Natural killer cell (primary cell): ENCODE measurements around the gene GRIA3. TPM values are rescaled to one million over a fixed set of nuclear protein-coding genes. Genes with fewer than 3 reads are reported as not detected.

ENCODE experiments used
- ATAC-seq, 3 donors: fragments of 150-1000 bp in 2 of 3; fragments of 200-7000 bp in 1 of 3; cut with Tn5 transposase; 1 replicate in 1 of 3; 2 replicates in 2 of 3; pipeline ENCODE4 v1.10.0; 2021; ENCODE audit warnings: mild to moderate bottlenecking in 2 of 3, moderate library complexity in 2 of 3
- DNase-seq, 2 donors: peaks; one replicate each; pipeline versions ENCODE4 v3.0.0 to v3.0.0-alpha.2; 2013 to 2021; ENCODE audit warnings: mixed read lengths in 1 of 2
- H3K27ac ChIP-seq: one replicate; pipeline ENCODE4 v1.5.1; 2013; ENCODE audit warnings: mild to moderate bottlenecking, low read length
- H3K27me3 ChIP-seq: one replicate; pipeline ENCODE4 v1.6.1; 2013; ENCODE audit warnings: low read length; ENCODE audit not compliant: control insufficient read depth, insufficient read depth
- H3K36me3 ChIP-seq: one replicate; pipeline ENCODE4 v1.6.1; 2013; ENCODE audit warnings: low read length; ENCODE audit not compliant: control insufficient read depth, insufficient read depth
- H3K4me1 ChIP-seq: one replicate; pipeline ENCODE4 v1.6.1; 2013; ENCODE audit warnings: low read length; ENCODE audit not compliant: control insufficient read depth, insufficient read depth
- H3K4me3 ChIP-seq: one replicate; pipeline ENCODE4 v1.5.1; 2013; ENCODE audit warnings: low read length
- H3K9me3 ChIP-seq: one replicate; pipeline ENCODE4 v1.6.1; 2013; ENCODE audit warnings: low read length; ENCODE audit not compliant: control insufficient read depth, insufficient read depth
- H3K27ac Mint-ChIP-seq, 2 donors: one replicate each; pipeline ENCODE4 v1.8.0; 2022; ENCODE audit warnings: mild to moderate bottlenecking in 2 of 2, mixed read lengths in 2 of 2, moderate library complexity in 1 of 2
- H3K27me3 Mint-ChIP-seq, 2 donors: one replicate each; pipeline ENCODE4 v1.8.0; 2022; ENCODE audit warnings: low read depth in 2 of 2, mixed read lengths in 2 of 2
- H3K36me3 Mint-ChIP-seq: one replicate; pipeline ENCODE4 v1.8.0; 2022; ENCODE audit warnings: mixed read lengths
- H3K4me1 Mint-ChIP-seq, 2 donors: one replicate each; pipeline ENCODE4 v1.8.0; 2022; ENCODE audit warnings: mixed read lengths in 2 of 2
- H3K4me3 Mint-ChIP-seq: one replicate; pipeline ENCODE4 v1.8.0; 2022; ENCODE audit warnings: mild to moderate bottlenecking, moderate library complexity, mixed read lengths
- H3K9me3 Mint-ChIP-seq, 2 donors: one replicate each; pipeline ENCODE4 v1.8.0; 2022; ENCODE audit warnings: mixed read lengths in 2 of 2
- WGBS: methylation state at CpG from one replicate; pipeline ENCODE4 v1.1.7; 2013; ENCODE audit warnings: missing lambda C conversion rate; ENCODE audit not compliant: insufficient coverage; 5-methylcytosine and 5-hydroxymethylcytosine counted together
- intact Hi-C: fragments of 100-400 bp; cut with micrococcal nuclease; formaldehyde crosslinking; loops from one replicate; pipeline ENCODE4 v1.14.2; 2022
- total RNA-seq, 4 donors: library from RNA; stranded (reverse); fragments of 120-200 nt in 1 of 4; gene quantifications; one replicate each; pipeline versions ENCODE4 v1.2.3 to v1.2.4, GENCODE V29; 2013 to 2022
- TF ChIP-seq, protein P1 (sequence below): fragments of 200-600 bp; IDR thresholded peaks from one replicate; pipeline ENCODE4 v1.8.0; 2022; ENCODE audit warnings: antibody characterized with exemption

The GRIA3 gene
- total RNA-seq, 3 donors from 2014 or later (not counting 1 experiment from before 2014, with no cell fraction given), result not detected

DNA sequence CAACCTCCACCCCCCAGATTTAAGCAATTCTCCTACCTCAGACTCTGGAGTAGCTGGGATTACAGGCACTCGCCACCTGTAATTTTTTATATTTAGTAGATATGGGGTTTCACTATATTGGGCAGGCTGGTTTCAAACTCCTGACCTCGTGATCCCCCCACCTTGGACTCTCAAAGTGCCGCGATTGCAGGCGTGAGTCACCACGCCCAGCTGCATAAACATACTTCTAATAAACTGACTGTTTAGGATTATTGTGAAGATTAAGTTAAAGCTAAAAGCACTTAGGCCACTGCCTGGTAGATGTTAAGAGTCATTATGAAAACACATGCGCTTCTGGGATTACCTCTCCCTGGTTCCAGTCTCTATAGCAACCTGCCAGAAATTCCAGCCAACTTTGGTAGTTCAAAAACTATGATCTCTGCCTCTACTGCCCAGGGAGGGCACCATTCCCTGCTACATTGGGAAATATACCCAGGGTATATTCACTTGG lies 30.2 kb upstream of the GRIA3 start:
- intact Hi-C loops, result no loop called here

GRCh38 chrX:123155327-123155726 lies 28.8 kb upstream of the GRIA3 start:
- no peaks in the 10 kb centered on the region for H3K27me3 ChIP-seq
- H3K4me1 Mint-ChIP-seq, result no peaks in the 10 kb centered on the region
- WGBS, result 73% methylated on average over 1 of the region's 1 CpG
- ATAC-seq (no peak), DNase-seq (no peak)
- no peaks in the 10 kb centered on the region for H3K9me3 ChIP-seq
- TF ChIP-seq, protein P1, sequence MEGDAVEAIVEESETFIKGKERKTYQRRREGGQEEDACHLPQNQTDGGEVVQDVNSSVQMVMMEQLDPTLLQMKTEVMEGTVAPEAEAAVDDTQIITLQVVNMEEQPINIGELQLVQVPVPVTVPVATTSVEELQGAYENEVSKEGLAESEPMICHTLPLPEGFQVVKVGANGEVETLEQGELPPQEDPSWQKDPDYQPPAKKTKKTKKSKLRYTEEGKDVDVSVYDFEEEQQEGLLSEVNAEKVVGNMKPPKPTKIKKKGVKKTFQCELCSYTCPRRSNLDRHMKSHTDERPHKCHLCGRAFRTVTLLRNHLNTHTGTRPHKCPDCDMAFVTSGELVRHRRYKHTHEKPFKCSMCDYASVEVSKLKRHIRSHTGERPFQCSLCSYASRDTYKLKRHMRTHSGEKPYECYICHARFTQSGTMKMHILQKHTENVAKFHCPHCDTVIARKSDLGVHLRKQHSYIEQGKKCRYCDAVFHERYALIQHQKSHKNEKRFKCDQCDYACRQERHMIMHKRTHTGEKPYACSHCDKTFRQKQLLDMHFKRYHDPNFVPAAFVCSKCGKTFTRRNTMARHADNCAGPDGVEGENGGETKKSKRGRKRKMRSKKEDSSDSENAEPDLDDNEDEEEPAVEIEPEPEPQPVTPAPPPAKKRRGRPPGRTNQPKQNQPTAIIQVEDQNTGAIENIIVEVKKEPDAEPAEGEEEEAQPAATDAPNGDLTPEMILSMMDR, result no peak
- H3K27me3 Mint-ChIP-seq, result no peaks in the 10 kb centered on the region
- no peak overlapping the region for H3K27ac ChIP-seq
- H3K9me3 Mint-ChIP-seq, result peaks cover 2 to 3% of the 10 kb centered on the region in 2 donors
- H3K4me1 ChIP-seq, result no peaks in the 10 kb centered on the region
- H3K4me3 ChIP-seq, result no peak overlapping the region
- H3K4me3 Mint-ChIP-seq, result no peak overlapping the region
- no peak overlapping the region for H3K27ac Mint-ChIP-seq
- H3K36me3 ChIP-seq, result no peaks in the 10 kb centered on the region
- intact Hi-C loops, result no loop called here
- H3K36me3 Mint-ChIP-seq, result no peaks in the 10 kb centered on the region

More for the DNA sequence above, 30.2 kb upstream of the GRIA3 start:
- Histone ChIP-seq H3K27me3 (no peaks in the 10 kb centered on the region), H3K9me3 (no peaks in the 10 kb centered on the region), H3K27ac (no peak overlapping the region), H3K36me3 (no peaks in the 10 kb centered on the region), H3K4me1 (no peaks in the 10 kb centered on the region), H3K4me3 (no peak overlapping the region)
- DNase-seq (no peak), ATAC-seq (no peak)
- Mint-ChIP-seq H3K27ac (no peak overlapping the region), H3K27me3 (no peaks in the 10 kb centered on the region), H3K4me3 (no peak overlapping the region), H3K9me3 (peaks cover 0 to 3% of the 10 kb centered on the region in 2 donors), H3K4me1 (no peaks in the 10 kb centered on the region), H3K36me3 (no peaks in the 10 kb centered on the region)
- WGBS, result 80% methylated on average over 1 of the region's 7 CpGs
- TF ChIP-seq, protein P1, result no peak

DNA sequence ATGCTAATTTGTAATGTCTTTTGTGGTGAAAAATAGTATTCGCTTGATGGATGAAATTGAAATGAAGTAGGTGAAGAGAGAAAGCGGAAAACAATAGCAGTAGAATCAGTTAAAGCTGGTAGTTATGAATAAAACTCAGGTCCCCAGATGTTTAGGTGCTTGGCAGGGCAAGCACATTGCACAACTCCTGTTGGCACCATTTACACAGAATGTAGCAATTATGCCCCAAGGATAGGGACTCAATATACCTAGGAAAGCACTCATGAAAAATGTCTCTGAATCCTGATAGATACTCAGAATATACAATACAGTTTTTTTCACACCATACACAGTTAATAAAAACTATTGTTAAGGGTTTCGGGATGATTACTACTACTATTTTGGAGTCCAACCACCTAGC lies 26.5 kb upstream of the GRIA3 start:
- H3K36me3 ChIP-seq, result no peaks in the 10 kb centered on the region
- 100% methylated on average over 1 of the region's 3 CpGs for WGBS
- no peak overlapping the region for H3K27ac Mint-ChIP-seq
- H3K4me3 ChIP-seq, result no peak overlapping the region
- TF ChIP-seq, protein P1, result no peak
- ATAC-seq (no peak), DNase-seq (no peak)
- H3K4me3 Mint-ChIP-seq, result no peak overlapping the region
- no peaks in the 10 kb centered on the region for H3K36me3 Mint-ChIP-seq
- peaks cover 0 to 2% of the 10 kb centered on the region in 2 donors for H3K9me3 Mint-ChIP-seq
- H3K4me1 Mint-ChIP-seq, result no peaks in the 10 kb centered on the region
- intact Hi-C loops, result no loop called here
- H3K27me3 Mint-ChIP-seq, result no peaks in the 10 kb centered on the region
- no peaks in the 10 kb centered on the region for H3K9me3 ChIP-seq
- H3K4me1 ChIP-seq, result no peaks in the 10 kb centered on the region
- no peaks in the 10 kb centered on the region for H3K27me3 ChIP-seq
- H3K27ac ChIP-seq, result no peak overlapping the region

DNA sequence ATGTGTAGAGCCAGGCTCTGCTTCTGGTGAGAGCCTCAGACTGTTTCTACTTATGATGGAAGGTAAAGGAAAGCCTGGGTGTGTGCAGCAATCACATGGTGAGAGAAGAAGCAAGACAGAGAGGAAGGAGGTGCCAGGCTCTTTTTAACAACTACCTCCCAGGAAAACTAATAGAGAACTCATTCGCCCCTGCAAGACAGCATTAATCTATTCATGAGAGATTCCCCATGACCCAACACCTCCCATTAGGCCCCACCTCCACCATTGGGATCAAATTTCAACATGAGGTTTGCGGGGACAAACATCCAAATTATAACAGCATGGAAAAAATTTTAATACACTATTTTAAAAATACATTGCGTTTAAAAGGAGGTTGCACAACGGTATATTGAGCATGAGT lies 24.7 kb upstream of the GRIA3 start:
- Mint-ChIP-seq H3K4me3 (no peak overlapping the region), H3K36me3 (no peaks in the 10 kb centered on the region), H3K4me1 (no peaks in the 10 kb centered on the region), H3K27me3 (no peaks in the 10 kb centered on the region), H3K9me3 (peaks cover 0 to 2% of the 10 kb centered on the region in 2 donors), H3K27ac (no peak overlapping the region)
- no peak overlapping the region for H3K27ac ChIP-seq
- ATAC-seq (no peak), DNase-seq (no peak)
- no peaks in the 10 kb centered on the region for H3K4me1 ChIP-seq
- H3K9me3 ChIP-seq, result no peaks in the 10 kb centered on the region
- intact Hi-C loops, result no loop called here
- no peak overlapping the region for H3K4me3 ChIP-seq
- H3K27me3 ChIP-seq, result no peaks in the 10 kb centered on the region
- H3K36me3 ChIP-seq, result no peaks in the 10 kb centered on the region
- WGBS, result no CpG with 5 or more reads among the region's 4 CpGs
- TF ChIP-seq, protein P1, result no peak
